ENCODE results near the gene TBCK.
"Not testable (repeated sequence)": the region's sequence is repeated elsewhere in the genome, so short reads cannot be mapped to it uniquely, and the experiment has no call there.

The TBCK gene

DNA sequence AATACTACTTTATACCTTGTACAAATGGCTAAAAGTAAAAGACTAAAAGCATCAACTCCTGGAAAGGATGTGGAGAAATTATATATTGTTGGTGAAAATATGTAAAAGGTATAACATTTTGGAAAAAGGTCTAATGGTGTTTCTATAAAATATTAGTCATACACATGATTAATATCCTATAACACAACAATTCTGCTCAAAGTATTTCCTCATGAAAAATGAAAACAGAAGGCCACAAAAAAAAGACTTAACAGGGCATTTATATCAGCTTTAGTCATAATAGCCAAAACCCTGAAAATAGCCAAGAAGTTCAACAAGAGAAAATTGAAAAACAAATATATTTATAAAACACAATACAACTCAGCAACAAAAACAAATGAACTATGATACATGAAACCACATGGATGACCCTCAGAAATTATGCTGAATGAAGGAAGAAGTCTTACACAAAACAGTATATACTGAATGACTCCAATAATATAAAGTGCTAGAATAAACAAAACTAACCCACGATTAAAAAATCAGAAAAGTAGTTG lies 38.8 kb downstream of the TBCK start:
- no peak for DNase-seq

DNA sequence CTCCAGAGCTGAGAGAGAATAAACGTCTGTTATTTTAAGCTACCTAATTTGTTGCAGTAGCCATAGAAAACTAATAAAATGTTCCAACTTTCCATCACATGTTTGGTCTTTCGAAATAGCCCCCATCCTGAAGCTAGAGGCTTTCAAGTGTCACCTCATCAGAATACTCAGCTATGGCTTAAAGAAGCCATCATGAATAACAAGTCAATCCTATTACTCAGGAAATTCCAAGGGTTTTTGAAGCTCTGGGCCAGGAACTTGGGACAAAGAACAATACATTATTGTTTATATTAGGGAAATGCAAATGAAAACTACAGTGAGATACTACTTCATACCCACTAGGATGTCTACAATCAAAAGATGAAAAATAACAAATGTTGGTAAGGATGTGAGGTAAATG lies 42.2 kb downstream of the TBCK start:
- DNase-seq: no peak

DNA sequence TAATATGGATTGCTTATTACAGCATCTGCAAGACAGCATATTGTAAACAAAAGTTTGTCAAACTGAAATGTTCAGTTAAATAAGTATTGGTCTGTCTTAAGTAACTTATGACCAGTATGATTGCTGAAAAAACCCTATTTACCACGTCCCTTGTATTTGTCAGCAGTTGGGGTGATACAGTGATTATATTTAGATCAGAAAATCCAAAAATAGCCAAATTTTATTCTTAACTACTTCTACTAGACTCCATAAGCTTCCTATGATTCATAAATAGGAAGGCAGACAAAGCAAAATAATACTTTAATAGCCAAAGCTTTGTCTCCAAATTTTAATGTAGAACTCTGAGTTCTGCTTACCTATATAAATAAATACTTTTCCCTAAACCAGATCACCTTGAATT lies 45.3 kb downstream of the TBCK start:
- no peak for DNase-seq

DNA sequence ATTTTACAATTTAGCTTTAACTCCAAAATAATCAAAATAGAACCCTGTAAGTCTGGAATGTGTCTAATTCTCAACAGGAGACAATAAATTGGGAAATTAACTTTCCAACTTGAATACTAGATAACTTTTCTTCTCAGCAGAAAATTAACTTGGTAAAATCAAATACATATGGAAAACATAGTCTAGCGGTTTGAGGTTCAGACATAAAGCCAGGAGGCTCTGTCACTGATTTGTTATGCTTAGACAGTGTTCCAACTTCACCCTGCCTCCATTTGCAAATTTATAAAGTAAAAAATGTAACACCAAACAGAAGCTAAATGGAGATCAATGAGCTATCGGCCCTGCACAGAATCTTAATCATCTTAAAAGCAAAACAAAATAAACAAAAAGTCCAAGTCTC lies 46.3 kb downstream of the TBCK start:
- no peak for DNase-seq

DNA sequence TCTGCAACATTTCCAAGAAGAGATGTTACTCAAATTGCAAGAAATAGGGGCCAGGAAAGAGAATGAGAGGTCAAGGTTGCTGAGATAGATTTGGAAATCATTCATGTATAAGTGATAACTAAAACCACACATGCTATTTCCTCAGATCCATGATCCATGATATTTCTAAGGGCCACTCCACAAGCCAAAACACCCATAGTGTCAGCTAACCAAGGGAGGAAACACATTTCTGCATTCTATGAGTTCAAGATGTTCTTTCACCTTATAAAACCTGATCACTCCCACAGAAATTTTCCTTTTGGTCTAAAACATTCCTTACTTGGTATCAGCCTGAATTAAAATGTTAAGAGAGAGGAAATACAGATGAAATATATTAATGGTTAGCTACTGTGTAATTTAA lies 47.2 kb downstream of the TBCK start:
- DNase-seq: no peak

DNA sequence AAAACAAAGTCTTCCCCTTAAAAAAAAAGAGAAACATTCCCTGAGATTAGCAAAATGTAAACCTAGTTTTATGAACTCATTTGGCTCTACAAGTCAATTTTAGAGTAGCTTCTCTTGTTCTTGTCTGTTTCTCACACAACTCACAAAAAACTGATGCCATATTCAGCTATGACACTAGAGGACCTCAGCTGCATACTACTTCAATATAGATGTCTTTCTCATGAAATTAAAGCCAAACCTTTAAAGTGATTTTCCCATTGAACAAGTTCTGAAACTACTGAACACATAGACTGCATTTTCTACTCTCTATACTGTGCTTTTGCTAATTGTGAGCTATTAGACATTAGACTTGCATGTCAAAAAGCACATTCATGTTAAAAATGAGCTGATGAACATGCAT lies 49.8 kb downstream of the TBCK start:
- no peak for DNase-seq

DNA sequence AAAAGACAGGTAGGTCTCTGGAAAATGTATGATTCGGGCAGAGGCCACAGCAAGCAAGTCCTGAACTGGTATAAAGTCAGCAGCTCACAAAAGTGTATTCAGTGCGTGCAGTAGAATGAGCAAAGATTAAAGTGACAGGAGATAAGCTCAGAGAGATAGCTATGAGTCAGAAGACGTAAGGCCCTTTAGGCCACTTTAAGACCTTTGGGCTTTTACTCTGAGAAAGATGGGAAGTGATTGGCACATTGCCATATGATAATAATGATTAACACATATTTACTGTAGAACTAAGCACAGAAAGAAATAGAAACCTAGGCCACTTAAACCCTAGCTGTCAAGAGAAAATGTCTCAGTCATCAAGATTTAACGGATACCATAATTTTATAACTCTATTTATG lies 51.7 kb downstream of the TBCK start:
- DNase-seq: no peak

DNA sequence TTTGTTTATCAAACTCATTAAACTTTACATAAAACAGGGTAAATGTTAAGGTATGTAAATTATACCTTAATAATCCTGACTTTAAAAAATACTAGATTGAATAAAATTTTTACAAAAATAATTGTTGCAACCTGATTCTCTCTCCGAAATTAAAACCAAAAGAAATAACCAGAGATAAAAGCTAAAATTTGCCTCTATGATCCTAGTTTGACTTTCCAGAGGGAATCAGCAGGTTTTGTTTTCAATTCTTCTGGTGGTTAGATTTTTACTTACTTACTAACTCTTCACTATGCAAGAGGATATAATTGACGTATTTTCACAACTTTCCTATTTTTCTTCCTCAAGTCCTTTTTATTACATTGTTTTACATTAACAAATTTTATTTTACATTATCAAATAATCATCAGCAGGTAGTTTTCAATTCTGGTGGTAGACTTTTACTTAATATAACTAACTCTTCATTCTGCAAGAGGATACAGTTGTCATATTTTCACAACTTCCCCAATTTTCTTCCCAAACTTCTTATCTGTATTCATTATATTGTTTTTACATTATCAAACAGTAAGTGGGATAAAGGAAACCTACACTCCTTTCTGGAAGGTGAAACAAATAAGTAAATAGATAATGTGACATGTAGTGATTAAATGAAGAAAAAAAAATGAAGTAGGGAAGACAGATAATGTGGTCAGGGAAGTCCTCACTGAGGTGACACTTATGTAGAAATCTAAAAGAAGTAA lies 52.2 kb downstream of the TBCK start:
- no peak for DNase-seq

DNA sequence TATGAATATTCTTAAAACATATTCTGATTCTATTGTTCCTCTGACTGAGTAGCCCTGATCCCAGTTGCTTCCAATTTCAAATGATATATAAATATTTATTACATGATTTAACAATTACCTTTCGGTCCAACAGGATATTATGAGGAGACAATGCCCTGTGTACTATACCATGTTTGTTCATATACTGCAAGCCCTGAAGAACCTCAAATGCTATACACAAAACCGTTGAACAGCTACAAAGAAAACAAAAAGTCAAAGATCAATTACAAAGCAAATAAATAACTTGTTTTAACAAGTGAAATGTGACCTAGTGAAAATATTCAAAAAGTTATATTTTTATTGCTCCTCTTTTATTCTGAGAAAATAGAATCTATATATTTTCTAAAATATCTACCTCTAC lies 54.0 kb downstream of the TBCK start:
- DNase-seq: no peak

DNA sequence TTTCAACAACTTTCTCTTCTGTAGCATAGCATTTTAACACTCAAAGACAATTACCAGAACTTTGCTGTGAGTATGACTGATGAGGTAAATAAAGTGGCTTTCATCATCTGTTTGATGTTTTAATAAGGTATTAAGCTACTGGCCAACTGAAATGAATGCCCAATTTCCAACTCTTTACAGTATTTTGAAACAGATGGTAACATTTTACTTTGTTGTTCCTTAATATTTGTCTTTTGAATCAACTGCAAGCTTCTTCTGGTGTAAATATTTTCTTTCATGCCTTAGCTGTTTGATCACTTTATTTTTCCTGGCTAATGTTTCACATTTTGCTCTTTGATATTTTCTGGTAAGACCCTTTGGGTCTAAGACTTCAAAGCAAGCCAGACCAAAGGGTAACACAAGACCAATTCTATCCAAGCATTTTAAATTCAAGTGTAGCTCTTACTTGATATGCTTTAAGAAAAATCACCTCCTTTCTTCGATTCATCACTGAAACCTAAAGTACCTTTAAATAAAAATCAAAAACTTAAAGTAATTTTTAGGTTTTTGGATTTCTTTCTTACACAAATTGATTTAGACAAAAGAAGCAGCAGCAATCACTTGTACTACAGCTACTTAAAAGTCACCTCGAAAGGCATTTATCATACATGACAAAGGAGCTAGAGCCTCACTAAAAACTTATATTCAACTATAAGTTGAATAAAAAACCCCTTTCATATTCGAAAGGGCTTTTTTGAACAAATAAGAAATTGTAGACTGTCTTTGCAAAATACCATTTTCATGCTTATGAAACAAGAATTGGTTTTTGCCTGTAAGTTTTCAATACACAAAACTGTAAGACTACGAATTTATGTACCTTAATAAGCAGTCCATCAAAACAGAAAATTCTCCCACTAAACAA lies 57.6 kb downstream of the TBCK start:
- DNase-seq: no peak

DNA sequence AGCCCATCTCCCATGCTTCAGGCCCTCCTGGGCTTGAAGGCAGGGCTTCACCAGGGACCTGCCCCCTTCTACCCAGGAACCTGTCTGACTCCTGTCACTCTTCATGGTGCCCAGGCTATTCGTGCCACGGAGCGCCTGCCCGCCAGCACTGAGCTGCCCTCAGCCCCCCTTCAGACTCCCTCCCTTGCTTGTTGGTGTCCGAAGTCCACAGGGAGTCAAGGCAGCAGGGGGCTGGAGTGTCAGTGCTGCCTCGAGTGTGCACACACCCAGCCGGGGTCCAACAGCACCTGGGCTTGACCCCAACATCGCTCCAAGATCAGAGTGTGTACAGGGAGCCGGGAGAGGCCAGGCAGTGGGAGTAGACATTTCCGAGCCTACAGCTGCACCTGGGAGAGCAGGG lies 59.8 kb downstream of the TBCK start:
- DNase-seq: no peak

DNA sequence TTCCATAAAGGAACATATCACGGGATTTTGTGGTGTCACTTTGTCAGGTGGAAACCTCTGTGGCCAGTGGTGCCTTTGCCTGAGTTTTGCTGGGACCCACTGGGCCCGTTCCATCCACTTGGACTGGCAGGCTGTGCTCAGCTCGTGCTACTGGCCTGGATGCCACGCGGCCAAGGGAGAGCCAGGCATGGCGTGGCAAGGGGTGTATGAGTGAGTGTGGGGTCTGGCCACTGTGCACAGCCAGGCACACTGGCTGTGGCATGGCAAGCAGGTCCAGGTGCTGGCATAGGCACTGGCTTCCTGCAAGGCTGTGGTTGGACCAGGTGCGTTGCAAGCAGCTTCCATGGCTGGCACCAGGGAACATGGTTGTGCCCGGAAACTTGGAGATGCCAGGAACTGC lies 60.8 kb downstream of the TBCK start:
- DNase-seq: no peak

DNA sequence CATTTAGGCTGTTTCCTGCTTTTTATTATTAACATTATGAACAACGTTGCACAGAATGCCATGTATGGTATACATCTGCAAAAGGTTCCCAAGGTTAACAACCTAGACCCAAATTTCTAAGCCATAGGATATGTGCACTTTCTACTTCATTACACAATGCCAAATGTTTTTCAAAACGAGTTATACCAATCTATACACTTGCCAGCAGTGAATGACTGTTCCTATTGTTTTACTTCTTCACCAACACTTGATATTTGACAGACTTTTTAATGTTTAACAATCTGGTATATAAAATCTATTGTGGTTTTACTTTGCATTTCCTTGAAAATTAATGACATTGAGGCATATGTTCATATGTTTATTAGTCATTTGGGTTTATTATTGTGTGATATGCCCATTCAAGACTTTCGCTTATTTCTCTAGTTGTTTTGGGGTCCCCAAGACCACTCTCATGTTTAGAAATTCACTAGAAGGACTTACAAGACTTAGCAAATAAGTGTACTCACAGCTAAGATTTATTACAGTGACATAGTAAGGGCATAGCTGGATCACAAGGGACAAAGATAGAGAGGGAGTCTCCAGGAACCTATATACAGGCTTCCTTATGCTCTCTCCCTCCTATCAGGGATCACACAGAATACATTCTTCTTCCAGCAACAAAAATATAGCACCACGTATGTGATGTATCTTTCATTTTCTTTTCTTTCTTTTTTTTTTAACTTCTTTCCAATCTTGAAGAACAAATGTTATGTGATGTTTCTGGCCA lies 62.5 kb downstream of the TBCK start:
- DNase-seq: no peak

DNA sequence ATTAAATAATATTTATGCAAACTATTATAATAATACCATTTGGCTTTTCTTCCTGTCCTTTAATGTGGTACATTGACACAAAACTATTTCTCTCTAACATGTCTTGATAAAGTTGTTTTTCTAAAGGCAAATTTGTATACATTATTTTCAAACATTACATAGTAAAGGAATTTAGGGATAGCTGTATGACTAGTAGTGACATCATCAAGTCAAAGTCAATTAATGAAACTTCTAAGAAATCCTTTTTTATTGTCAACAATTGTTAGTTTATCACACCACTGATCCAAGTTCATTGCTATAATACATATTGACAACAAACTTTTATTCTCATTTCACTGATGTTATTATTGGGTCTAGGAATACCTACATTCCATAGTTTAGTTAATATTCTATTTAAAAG lies 68.4 kb downstream of the TBCK start:
- no peak for DNase-seq

DNA sequence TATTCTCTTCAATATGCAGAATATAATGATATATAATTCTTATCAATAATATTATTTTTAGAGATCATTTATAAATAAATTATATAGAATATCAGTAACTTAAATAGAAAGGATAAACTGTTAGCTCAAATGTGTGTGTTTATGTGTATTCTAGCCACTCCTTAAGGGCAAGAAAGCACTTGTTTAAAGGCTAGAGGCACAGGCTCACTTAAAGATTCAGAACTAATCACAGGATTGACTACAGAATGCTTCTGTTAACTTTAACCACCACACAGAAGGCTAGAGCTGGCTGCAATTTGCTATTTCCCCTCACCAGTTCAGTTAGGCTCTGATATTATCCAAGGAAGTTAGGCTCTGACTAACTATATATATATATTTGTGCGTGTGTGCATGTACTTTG lies 69.6 kb downstream of the TBCK start:
- no peak for DNase-seq

DNA sequence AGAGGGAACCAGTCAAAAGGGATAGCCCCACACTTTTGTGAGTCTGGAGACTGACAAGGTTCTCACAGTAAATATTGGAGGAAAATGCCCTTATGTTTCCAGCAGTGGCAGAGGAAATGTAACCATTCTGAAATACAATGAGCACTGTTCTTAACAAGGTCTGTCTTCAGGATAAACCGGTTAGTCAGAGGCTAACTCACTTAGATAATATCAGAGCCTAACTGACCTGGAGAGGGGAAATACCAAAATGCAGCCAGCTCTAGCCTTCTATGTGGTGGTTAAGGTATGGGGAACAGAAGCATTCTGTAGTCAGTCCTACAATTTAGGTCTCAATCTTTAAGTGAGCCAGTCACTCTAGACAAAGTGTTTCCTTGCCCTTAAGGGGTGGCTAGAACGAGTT lies 70.8 kb downstream of the TBCK start:
- no peak for DNase-seq

DNA sequence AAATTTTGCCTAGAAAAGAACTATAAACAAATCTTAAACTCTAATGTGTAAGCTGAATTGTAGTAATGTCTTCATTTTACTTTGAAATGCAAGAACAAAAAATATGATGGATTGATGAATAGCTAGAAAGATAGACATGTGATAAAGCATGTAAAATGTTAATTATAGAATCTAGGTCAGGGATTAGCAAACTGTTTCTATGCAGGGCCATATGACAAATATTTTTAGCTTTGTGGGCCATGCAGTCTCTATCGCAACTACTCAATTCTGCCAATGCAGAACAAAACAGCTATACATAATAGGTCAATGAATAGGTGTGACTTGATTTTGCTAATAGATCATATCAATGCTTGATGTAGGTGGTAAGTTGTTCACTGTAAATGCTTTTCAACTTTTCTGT lies 75.3 kb downstream of the TBCK start:
- DNase-seq: no peak

DNA sequence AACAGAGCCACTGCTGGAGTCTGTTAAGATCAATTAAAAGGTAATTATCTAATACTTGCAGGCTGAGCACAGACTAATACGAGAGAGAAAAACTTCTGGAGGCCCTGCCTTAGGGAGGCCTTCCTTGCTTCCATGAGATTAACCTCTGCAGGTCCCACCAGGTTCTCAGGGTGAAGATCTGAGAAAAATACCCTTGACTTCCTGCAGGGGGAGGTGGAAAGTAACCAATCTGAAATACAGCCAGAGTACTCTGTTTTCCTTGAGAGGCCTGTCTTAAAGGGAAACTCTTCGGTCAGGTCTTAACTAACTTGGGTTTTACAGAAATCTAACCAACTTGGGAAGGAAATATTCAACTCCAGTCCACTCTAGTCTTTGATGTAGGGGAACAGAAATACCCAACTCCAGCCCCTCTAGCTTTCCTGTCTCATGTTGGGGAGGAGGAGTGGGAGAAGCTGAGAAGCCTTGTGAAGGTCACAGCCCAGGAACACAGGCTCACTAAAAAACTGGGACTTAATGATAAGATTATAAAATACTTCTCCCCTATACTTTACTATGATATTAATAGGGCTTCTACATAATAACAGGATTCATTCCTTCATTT lies 77.1 kb downstream of the TBCK start:
- peak; percentile 35 for DNase-seq

DNA sequence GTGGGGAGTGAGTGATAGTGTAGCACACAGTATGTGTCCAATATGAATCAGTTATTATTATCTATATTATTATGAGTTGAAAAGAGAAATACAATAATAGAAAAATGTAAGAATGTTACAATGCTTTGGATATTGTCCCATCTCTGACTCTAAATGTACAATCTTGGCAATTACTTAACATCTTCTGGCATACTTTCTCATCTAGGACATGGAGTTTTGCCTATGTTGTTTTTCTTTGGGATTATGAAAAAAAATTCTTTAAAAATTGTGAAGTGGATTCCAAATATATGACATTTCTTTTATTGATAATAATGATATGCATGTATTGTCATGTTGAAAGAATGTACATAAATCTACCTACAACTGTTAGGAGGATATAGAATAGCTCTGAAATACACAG lies 84.1 kb downstream of the TBCK start:
- no peak for DNase-seq

DNA sequence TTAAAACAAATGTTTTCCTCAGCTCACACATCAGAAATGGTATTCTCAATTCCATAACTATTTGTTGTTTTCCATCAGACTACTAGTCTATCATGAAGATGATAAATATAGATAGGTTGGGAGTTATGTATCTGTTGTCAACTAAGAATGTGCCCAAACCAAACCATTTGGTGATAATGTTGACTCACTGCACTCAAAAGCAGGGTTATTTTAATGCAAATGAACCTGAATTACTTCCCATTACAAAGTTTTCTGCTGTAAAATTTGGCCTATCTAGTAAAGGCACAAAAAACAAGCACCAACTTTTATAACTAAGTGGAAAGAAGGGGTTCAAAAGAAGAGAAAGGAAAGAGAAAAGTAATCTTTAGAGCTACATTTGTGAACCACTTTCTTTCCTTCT lies 93.5 kb downstream of the TBCK start:
- DNase-seq: no peak

DNA sequence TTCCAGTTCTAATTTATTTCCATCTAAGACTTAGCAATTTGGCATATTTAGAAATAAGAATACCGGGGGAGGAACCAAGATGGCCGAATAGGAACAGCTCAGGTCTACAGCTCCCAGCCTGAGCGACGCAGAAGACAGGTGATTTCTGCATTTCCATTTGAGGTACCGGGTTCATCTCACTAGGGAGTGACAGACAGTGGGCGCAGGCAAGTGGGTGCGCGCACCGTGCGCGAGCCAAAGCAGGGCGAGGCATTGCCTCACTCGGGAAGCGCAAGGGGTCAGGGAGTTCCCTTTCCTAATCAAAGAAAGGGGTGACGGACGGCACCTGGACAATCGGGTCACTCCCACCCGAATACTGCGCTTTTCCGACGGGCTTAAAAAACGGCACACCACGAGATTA lies 102.7 kb downstream of the TBCK start:
- not testable (repeated sequence) for DNase-seq

DNA sequence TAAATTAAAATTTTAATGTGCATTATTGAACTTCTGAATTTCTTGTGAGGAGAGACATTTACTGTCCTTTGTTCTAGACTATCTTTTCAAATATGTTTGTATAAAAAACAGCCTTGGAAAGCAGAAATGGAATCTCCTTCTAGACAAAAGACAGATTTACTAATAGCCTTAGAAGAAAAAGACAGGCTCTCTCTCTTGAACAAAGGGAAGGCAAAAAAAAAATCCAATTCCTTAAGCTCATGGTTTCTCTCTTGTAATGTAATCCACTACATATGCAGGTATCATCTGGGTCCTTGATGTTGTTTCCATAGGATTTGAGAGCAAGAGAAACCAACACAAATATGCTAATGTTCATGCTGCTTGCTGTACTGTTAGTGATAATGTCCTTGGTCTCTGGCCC lies 106.0 kb downstream of the TBCK start:
- no peak for DNase-seq
